ENCODE results near the gene CEL.

DNA sequence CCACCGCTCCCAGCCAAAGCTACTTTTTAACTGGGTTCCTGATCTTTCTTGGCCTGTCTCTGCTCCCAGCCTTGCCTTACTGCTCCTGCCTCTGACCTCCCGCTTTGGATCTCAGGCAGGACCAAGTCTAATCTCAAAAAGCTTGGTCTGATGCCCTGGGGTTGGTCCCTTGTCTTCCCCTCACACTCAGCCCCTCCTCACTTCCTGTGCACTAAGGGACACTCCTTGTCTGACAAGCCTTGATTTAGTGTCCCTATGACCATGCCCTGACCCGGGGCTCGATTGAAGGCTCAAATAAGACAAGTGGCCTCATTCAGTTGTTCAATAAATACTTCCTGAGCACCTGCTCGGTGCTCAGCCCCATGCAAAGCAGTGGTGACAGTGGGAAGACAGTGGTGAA is 34.6 kb upstream of the CEL start:
- TF ChIP-seq, protein P1, sequence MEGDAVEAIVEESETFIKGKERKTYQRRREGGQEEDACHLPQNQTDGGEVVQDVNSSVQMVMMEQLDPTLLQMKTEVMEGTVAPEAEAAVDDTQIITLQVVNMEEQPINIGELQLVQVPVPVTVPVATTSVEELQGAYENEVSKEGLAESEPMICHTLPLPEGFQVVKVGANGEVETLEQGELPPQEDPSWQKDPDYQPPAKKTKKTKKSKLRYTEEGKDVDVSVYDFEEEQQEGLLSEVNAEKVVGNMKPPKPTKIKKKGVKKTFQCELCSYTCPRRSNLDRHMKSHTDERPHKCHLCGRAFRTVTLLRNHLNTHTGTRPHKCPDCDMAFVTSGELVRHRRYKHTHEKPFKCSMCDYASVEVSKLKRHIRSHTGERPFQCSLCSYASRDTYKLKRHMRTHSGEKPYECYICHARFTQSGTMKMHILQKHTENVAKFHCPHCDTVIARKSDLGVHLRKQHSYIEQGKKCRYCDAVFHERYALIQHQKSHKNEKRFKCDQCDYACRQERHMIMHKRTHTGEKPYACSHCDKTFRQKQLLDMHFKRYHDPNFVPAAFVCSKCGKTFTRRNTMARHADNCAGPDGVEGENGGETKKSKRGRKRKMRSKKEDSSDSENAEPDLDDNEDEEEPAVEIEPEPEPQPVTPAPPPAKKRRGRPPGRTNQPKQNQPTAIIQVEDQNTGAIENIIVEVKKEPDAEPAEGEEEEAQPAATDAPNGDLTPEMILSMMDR (conservative IDR thresholded peaks at IDR 0.05 in 1 of 2, IDR thresholded peaks at IDR 0.05 in 1 of 2; ENCODE audit: low read depth in 1 of 2, low read length in 2 of 2): no peak
- no peak for TF ChIP-seq EZH2 (IDR thresholded peaks at IDR 0.05; ENCODE audit: low read length, missing control alignments)

Data from fibroblast of lung (primary cell).